NCI-H526 (cell line): ENCODE results near the gene CAMK2B.
A peak's percentile ranks its signal among the peaks of the same experiment; 100 is the strongest.

ENCODE experiments used
- DNase-seq, 2 experiments: peaks; one replicate each; lab custom pipeline; 2025; lab: John Stamatoyannopoulos, UW

CAMK2B gene

DNA sequence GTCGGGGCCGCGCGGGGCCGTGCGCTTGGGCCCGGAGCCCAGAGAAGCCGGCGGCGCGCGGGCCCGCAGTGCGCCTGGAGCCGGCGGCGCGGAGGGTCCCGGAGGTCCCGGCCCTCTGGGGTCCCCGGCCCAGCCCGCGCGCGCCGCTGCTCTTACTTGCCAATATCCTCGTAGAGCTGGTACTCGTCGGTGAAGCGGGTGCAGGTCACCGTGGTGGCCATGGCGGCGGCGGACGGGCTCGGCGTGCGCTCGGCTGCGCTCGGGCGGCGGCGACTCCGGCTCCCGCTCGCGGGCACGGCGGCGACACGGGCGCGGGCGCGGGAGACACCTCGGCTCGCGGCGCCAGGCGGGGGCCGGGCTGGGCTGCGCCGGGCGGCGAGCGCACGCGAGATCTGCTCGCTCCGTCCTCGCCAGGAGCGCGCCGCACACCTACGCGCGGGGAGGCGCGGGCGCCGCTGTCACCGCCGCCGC, at the start of gene CAMK2B:
CAMK2B (minus strand) TSS at position 394 of the 471 bp plus-strand sequence; CDS start at position 221, 173 bp downstream.
- peak in 1 of 2 experiments; percentile 60 for DNase-seq

DNA sequence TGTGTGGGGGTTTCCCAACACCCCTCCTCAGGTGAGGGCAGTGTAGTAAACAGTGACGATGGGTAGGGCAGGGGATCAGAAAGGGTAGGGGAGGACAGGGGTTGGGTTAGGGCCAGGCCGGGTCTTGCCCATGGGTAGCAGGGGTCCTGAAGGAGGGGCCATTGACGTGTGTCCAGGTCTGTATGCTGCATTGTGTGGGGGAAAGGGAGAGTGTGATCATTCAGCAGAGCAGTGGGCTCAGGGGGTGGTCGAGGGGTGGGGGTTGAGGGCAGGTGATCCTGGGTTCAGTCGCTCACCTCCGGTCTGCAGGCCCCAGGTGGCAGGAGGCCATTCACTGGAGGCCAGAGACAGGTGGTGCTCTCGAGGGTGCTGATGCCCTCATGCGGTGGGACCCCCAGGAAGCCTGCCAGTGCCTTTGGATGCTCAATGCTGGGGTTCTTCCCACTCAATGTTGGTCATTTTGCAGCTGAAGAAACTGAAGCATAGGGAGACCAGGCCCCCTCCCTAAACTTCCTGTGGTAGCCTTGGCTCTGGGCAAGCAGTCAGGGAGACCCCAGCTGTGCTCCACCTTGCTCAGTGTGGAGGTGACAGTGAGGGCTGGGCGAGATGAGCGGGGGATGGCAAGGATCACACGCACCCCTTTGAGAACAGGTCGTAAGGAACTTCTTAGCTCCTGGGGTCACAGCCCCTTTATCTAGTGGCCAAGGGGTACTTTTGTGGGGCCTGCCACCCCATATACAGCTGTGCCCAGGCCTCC, 48.8 kb upstream of the CAMK2B start:
- DNase-seq, result no peak

DNA sequence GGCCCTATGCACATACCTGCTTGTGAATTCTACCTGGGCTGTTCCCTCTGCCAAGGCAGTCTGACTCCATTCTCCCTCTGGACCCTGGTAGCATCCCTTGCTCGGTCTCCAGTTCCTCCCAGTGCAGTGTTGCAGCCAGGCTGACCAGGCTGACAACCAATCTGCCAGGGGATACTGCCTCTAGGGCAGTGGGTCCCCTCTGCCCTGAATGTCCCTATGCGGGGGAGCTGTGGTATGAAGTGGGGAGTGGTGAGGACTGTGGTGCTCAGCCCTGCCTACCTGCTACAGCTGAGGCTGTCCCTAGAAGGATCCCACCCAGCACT, 48.0 kb upstream of the CAMK2B start:
- no peak for DNase-seq

DNA sequence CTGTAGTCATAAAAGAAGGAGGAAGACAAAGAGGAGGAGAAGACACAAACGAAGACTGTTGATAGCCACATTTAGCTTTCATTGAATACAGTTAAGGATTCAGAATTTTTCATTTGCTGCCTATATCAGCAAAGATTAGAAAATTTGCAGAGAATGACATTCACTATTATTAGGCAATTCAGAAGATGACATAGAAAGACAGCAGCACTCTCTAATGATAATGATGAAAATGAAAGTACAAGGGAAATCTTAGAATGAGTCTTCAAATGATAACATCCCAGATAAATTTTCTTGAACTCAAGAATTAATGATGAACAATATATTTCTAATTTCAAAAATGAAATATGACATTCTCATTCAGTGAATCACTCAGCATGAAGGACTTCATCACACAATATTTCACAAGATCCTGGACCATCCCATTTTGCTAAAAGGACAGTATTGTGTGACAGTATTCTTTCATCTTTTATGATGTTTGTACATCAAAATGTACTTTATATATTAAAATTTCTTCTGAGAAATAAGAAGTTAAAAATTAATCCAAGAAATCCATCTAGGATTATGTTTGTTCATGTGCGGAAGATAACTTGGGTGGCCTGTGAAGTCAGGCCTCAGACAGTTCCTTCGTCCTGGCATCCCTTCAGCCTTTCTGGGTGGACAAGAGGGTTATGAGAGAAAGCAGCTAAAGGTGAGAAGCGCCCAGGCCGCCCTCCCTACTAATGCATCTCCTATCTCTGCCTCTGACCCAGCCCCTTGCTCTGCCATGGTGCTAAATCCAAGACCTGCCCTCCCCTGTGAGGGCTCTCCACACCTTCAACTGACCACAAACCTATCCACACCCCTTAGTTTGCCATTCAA, 47.4 kb upstream of the CAMK2B start:
- DNase-seq, result no peak

DNA sequence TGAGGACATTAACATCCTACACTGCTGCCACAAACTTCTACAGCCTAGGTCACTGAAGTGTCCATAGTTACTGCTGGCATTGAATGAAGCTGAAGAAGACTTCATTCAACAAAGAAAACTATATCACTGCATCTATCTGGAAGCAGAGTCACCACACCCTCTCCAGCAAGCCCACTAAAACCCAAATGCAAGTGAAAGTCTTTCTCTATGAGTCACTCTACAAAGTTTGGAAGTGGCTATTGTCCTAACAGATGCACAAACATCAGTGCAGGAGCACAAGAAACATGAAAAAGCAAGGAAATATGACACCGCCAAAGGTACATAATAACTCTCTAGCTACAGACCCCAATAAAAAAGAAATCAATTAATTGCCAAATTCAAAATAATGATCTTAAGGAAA, 43.5 kb upstream of the CAMK2B start:
- no peak for DNase-seq

DNA sequence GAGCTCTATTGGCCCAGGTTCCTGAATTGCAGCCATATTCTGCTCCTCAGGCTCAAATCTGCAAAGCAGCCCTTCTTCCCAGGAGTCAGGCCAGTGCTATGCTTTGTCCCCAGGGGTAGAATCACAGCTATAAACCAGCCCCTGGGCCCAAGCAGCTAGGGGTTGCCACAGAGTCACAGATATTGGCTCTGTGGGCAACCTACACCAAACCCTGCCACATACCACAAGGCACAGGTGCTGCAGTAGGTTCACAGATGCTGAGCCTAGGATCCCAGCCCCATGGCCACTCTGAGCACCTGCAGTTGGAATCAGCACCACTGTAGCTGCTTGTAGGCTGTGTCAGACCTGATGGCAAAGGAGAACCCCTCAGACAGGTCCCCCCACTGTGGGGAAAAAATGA, 43.1 kb upstream of the CAMK2B start:
- DNase-seq, result no peak

DNA sequence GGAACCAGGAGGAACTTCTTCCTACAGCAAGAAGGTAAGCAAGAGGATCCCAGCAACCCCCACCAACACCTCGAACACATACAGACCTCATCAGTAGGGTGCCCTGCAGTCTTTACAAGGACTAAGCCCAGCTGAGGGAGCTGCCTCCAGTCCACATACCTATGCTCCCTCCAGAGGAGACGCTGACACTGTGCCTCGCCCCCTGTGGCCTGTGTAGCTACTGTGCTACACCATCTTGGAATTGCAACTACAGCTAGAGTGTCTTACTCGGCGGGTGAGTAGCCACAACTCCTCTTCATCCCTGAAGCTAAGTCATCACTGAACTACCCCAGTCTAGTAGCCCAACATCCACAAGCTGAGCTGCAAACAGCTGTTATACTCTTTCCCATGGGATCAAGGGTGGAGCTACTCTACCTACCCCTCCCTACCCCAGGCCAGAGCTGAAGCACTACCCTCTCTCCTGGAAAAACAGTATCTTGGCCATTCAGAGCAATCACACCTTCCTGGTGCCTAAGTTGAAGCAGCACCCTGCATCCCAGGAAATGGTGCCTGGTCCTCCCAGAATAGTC, 42.2 kb upstream of the CAMK2B start:
- no peak for DNase-seq

DNA sequence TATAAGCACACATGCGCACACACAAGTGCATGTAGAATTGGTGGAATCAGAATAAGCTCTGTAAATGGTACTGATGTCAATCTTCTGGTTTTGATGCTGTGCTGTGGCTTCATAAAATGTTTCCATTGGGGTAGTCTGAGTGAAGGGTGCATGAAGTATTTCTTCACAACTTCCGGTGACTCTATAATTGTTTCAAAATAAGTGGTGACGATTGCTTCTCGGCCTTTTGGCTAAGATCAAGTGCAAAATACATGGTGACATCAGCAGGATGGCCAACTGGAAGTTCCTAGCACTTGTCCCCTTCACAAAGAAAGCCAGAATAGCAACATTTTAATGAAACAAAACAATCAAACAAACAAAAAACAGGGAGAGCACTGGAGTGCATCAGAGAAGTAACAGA, 41.6 kb upstream of the CAMK2B start:
- DNase-seq, result no peak

DNA sequence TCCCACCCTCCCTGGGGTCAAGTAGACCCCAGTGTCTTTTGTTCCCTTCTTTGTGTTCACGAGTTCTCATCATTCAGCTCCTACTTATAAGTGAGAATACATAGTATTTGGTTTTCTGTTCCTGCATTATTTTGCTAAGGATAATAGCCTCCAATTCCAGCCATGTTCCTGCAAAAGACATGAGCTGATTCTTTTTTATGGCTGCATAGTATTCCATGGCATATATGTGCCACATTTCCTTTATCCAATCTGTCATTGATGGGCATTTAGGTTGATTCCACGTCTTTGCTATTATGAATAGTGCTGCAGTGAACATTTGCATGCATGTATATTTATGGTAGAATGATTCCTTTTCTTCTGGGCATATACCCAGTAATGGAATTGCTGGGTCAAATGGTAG, 28.3 kb upstream of the CAMK2B start:
- no peak for DNase-seq

DNA sequence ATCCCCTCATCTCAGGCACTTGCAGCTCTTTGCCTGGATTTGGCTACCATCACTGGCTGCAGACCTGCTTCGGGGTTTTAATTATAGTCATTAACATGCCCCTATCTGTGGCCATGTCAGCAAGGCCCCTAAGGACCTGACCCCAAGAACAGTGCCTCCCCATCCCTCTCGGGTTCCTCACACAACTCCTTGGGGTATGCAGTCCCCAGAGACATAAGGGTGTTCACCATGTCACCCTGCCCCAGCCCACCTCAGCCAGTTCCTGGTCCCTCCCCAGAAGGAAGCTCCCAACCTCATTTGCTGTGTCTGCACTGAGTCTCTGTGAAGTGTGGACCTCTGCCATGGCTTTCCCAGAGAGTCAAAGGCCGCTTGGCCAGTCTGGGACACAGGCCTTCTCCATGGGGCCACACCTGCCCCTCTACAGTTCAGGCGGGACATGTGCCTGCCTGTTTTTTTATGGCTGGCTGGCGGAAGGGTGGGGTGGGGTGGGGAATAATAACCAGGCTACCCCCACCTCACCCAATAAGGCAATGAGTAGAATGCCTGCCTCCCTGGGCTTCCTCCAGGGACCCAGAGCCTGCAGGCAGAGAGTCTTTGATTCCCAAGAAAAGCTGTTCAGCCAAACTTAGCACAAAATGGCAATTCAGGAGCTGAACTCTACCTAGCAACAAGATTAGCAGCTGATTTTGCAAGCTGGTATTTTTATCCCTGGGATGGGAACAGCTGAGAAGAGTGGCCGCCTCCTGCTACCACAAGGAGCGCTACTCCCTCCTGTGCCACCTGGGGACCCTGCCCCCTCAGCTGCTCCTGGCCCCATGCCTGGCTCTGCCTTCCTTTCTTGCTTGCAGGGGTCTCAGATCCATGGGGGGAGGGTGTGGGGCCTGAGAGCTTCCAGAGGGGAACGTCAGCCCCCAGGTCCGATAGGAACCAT, 23.7 kb upstream of the CAMK2B start:
- DNase-seq, result no peak

DNA sequence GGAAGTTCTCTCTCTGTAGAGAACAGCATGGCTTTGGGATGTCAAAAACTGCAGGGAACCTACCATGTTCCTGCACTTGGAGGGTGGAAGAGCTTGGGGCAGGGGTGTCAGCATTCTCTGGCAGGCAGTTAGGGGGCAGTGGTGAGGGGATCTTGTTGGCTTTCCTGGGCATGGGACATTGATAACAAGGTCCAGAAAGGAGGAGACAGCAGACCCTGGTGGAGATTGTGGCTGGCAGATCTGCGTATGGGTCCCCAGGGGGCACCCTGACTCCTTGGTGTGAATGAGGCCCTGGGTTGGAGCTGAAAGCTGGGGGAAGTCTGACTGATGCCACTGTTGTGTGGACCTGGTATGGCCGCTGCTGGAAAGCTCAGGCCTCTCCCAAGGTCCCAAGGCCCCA, 22.9 kb upstream of the CAMK2B start:
- DNase-seq, result peak; percentile 12 to 33

DNA sequence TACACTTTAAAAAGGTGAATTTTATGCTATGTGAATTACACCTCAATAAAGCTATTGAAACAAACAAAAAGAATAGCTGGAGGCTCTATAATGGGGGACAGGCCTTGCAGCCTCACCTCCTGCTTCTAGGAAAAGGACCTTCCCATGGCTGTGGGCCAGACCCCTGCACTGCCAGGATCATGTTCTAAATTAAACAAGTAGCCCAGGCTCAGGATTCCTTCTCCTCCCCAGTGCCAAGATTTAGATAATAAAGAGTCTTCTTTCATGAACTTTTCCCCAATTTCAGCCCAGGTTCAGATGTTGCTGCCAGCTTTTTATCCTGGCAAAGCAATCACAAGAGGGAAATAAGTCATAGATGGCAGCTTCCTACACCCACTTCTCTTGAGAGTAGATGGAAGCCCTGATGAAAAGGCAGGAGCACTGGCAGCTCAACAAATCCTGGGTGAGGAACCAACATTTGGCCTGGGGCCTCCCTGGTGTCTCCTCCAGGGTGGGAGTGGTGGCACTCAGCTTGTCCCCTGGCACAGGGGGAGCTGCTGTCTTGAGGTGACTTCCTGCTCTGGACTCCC, 22.2 kb upstream of the CAMK2B start:
- DNase-seq, result no peak

DNA sequence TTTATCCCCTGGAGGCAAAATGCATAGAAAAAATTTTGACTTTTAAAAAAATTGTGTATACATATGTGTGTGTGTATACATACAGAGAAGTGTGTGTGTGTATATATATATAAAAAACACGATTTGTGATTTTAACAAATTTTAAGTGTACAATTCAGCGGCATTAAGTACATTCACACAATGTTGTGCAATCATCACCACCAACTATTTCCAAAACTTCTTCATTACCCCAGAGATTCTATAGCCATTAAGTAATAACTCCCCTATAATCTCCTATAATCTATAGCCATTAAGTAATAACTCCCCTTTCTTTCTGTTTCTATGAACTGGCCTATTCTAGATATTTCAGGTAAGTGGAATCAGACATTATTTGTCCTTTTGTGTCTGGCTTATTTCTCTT, 20.7 kb upstream of the CAMK2B start:
- DNase-seq, result no peak

DNA sequence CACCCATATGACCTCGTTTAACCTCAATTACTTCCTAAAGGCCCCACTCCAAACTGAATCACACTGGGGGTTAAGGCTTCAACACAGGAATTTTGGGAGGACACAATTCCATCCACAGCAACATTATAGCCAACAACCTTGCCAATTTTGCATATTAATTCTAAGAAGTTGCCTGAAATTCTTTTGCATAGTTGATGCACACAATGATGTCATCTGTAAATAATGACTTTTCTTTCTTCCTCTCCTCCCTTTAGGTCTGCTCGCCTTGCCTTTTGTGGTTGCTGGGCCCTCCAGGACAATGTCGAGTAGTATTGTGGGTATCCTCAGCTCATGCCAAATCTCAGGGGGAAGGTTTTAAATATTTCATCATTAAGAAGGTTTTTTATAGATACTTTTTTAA, 16.0 kb upstream of the CAMK2B start:
- no peak for DNase-seq

DNA sequence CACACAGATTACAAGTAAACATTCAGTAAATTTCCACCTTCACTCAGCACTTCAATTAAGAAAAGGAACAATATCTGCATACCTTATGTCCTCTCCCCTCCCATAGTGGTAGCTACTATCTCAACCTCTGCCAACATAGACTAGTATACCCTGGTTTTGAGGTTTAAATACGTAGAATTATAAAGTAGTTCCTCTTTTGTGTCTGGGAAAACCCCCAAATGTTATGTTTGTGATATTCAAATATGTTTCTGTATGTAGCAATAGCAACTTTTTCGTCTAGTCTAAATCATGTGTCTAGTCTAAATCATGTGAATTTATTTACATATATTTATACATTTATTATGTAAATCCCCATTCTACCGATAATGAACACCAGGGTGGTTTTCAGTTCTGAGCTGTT, 13.2 kb upstream of the CAMK2B start:
- DNase-seq, result no peak

DNA sequence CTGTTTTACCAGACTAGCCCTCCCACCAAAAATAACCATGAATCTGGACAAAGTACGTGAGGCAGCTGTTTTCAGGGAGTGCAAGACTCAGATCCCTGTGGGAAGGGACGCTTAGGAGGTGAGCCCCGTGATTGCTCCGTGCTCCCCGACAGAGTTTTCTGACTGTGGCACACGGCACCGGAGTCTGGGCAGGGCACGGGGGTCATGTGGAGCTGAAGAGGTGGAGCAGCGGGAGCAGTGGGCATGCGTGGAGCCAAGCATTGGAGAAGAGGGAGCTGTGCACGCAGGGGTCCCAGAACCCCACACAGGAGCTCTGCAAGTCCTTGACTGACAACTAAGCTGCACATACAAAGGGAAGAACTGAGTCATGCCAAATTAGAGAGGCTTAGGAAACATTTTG, 11.1 kb upstream of the CAMK2B start:
- no peak for DNase-seq

DNA sequence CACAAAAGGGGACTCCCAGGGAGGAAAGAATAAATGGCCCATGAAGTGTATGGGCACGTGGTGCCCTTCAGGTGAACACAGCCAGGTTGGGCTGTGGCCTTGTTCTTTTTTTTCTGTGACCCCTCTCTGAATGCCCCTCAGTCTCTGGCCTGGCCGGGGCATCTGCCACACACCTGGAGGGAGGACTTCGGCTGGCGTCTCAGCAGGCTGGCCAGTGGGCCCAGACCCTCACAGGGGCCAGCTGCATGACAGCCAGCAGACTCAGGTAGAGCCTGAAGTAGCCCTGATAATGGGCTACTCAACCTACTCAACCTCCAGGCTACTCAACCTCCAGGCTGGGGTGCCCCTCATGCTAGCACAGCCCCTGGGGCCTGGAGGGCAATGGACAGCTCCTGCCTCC, 9.8 kb upstream of the CAMK2B start:
- DNase-seq, result no peak

DNA sequence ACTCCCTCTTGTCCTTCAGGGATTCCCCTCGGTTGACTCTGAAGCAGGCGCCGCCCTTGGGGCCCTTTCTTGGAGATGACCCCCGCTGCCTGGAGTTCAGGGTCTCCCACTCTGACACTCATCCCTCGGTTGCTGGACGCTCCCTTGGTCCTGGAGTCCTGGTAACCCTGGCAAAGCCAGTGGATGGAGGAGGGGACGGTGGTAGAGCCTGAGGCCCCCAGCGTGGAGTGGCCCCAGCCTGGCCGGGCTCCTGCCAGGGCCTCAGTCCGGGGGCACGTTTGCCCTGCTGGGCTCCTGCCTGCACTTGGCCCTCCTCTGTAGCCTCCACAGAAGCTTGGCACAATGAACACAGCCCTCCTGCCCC, 9.3 kb upstream of the CAMK2B start:
- no peak for DNase-seq

DNA sequence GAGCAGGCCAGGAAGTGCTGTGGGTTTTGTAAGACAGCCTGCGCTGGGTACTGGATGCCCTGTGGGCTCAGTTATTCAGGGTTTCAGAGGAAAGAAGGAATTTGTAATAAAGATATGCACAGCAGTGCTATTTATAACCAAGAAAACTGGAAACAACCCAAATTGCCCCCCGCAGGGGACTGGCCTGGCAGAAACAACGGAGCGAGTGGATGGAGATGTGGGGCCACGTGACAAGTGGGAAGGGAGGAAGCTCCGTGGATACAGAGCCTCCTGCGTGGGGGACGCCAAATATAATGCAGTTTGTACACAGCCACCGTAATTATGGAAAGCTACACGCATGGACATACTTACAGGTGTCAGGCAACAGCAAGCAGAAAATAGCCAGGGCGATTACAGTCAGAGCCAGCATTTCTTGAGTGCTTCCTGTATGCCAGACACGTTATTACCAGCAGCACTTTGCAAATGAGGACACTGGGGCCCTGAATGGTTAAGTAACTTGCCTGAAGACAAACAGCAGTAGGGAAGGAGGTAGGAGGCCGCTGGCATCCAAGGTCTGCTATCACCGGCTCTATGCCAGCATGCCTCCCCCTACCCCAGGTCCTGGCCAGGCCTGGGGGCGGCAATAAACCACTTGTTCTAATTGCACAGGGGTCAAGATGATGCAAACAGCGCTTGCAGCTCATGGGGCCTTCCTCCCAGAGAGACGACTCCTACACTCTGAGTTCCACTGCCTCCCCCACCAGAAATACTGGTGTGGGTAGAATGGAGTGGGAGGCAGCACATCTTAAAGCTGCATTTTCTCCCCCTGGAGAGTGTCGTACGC, 8.7 kb upstream of the CAMK2B start:
- DNase-seq, result no peak

DNA sequence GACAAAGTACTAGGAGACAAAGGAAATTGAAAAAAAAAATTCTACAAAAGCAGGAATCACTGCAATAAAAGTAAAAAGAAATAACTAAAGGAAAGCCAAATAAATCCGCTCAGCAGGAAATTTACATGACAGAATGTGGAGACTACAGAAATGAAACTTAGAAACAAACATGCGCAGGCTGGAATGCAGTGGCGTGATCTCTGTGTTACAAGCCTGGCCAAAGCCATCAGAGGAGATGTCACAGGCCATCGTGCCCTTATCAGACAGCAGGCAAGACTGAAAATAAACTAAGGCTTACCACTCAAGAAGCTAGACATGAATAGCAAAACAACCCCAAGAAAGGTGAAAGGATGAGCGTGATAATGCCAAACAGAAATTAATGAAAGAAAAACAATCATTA, 6.3 kb upstream of the CAMK2B start:
- DNase-seq, result no peak

DNA sequence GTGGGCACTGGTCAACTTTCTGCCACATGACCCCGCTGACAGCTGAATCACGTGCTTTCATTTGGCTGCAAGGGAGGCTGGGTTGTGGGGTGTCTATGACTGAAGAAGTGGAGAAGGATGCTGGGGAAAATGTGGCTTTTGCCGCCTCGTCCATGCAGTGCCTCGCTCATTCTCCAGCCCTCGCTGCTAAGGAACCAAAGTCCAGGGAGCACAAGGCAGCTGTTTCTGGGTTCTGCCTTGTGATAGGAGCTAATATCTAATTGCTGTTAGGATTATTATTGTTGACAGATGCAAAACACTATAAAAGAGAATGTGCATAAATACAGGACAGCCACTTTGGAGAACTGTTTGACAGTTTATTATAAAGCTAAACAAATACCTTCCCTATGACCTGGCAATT, 4.9 kb upstream of the CAMK2B start:
- peak; percentile 35 to 63 for DNase-seq
